WTC11 (cell line): Measurements from ENCODE around the gene ELOVL7. TPM values are rescaled to one million over a fixed set of nuclear protein-coding genes. Genes with fewer than 3 reads are reported as not detected.

Experiments used
- CBFB ChIP-seq: sonication (generic); formaldehyde crosslinking; IDR thresholded peaks from 2 replicates; pipeline ENCODE4 v1.8.1; 2022; ENCODE audit warnings: mild to moderate bottlenecking, low read depth, missing genetic modification reagents
- CTCF ChIP-seq: fragments of 200-600 bp; IDR thresholded peaks from 2 replicates; pipeline ENCODE4 v1.8.0; 2022; ENCODE audit warnings: antibody characterized with exemption
- E2F4 ChIP-seq: sonication (generic); formaldehyde crosslinking; IDR thresholded peaks from 2 replicates; pipeline ENCODE4 v1.8.1; 2022; ENCODE audit warnings: low read depth, mild to moderate bottlenecking, moderate library complexity, missing genetic modification reagents, borderline replicate concordance
- E2F5 ChIP-seq: sonication (generic); formaldehyde crosslinking; IDR thresholded peaks from 2 replicates; pipeline ENCODE4 v1.8.1; 2022; ENCODE audit warnings: mild to moderate bottlenecking, moderate library complexity, missing genetic modification reagents
- EMX1 ChIP-seq: fragments of 250-450 bp; sonication (Bioruptor Pico); IDR thresholded peaks from 2 replicates; pipeline ENCODE4 v1.8.0; 2021; ENCODE audit warnings: mild to moderate bottlenecking
- ETV6 ChIP-seq: sonication (generic); formaldehyde crosslinking; IDR thresholded peaks from 2 replicates; pipeline ENCODE4 v1.8.1; 2022; ENCODE audit warnings: mild to moderate bottlenecking, missing genetic modification reagents
- FOXJ3 ChIP-seq: sonication (generic); formaldehyde crosslinking; IDR thresholded peaks from 2 replicates; pipeline ENCODE4 v1.9.0; 2021; ENCODE audit warnings: missing genetic modification reagents, mild to moderate bottlenecking, borderline replicate concordance
- FOXP1 ChIP-seq: sonication (generic); formaldehyde crosslinking; IDR thresholded peaks from 2 replicates; pipeline ENCODE4 v1.8.0; 2022; ENCODE audit warnings: missing genetic modification reagents, mild to moderate bottlenecking, moderate library complexity, borderline replicate concordance
- GABPB1 ChIP-seq: sonication (generic); formaldehyde crosslinking; IDR thresholded peaks from 2 replicates; pipeline ENCODE4 v1.8.1; 2023; ENCODE audit warnings: mild to moderate bottlenecking, missing genetic modification reagents
- GTF2I ChIP-seq: fragments of 250-450 bp; sonication (Bioruptor Pico); conservative IDR thresholded peaks from 2 replicates; pipeline ENCODE4 v1.4.0; 2021; ENCODE audit warnings: mild to moderate bottlenecking
- NFATC4 ChIP-seq: fragments of 250-450 bp; sonication (Bioruptor Pico); IDR thresholded peaks from 2 replicates; pipeline ENCODE4 v1.9.0; 2021; ENCODE audit warnings: mild to moderate bottlenecking
- NR1H2 ChIP-seq: sonication (generic); formaldehyde crosslinking; IDR thresholded peaks from 2 replicates; pipeline ENCODE4 v1.9.0; 2021; ENCODE audit warnings: mild to moderate bottlenecking, moderate library complexity, missing genetic modification reagents
- NR3C1 ChIP-seq: sonication (generic); formaldehyde crosslinking; conservative IDR thresholded peaks from 2 replicates; pipeline ENCODE4 v1.8.1; 2023; ENCODE audit warnings: low read depth, mild to moderate bottlenecking, missing genetic modification reagents
- RELA ChIP-seq: sonication (generic); formaldehyde crosslinking; IDR thresholded peaks from 2 replicates; pipeline ENCODE4 v1.8.1; 2022; ENCODE audit warnings: missing genetic modification reagents, mild to moderate bottlenecking, borderline replicate concordance
- SMAD4 ChIP-seq: sonication (generic); formaldehyde crosslinking; IDR thresholded peaks from 2 replicates; pipeline ENCODE4 v1.8.0; 2022; ENCODE audit warnings: mild to moderate bottlenecking, missing genetic modification reagents
- ZBTB21 ChIP-seq: sonication (generic); formaldehyde crosslinking; IDR thresholded peaks from 2 replicates; pipeline ENCODE4 v1.8.1; 2023; ENCODE audit warnings: mild to moderate bottlenecking, missing genetic modification reagents, borderline replicate concordance
- ZMAT4 ChIP-seq: fragments of 250-450 bp; sonication (Bioruptor Pico); IDR thresholded peaks from 2 replicates; pipeline ENCODE4 v1.9.0; 2021; ENCODE audit warnings: mild to moderate bottlenecking
- ZNF317 ChIP-seq: sonication (generic); formaldehyde crosslinking; IDR thresholded peaks from 2 replicates; pipeline ENCODE4 v1.8.1; 2023; ENCODE audit warnings: low read depth, mild to moderate bottlenecking, moderate library complexity, missing genetic modification reagents, borderline replicate concordance
- ZNF416 ChIP-seq: fragments of 250-450 bp; sonication (Bioruptor Pico); IDR thresholded peaks from 2 replicates; pipeline ENCODE4 v1.9.0; 2021; ENCODE audit warnings: mild to moderate bottlenecking, inconsistent platforms
- ZNF425 ChIP-seq: fragments of 250-450 bp; sonication (Bioruptor Pico); conservative IDR thresholded peaks from 2 replicates; pipeline ENCODE4 v1.9.0; 2021; ENCODE audit warnings: mild to moderate bottlenecking
- ZNF512 ChIP-seq: sonication (generic); formaldehyde crosslinking; IDR thresholded peaks from 2 replicates; pipeline ENCODE4 v1.8.1; 2022; ENCODE audit warnings: missing genetic modification reagents, borderline replicate concordance
- ZNF671 ChIP-seq: fragments of 250-450 bp; sonication (Bioruptor Pico); IDR thresholded peaks from 2 replicates; pipeline ENCODE4 v1.8.0; 2021; ENCODE audit warnings: mild to moderate bottlenecking
- total RNA-seq: library from RNA; stranded (reverse); gene quantifications from 3 replicates; pipeline ENCODE4 v1.2.3, GENCODE V29; 2021
- TF ChIP-seq, protein P1 (sequence below): sonication (generic); formaldehyde crosslinking; IDR thresholded peaks from 2 replicates; pipeline ENCODE4 v1.8.1; 2023; ENCODE audit warnings: mild to moderate bottlenecking, missing genetic modification reagents
- TF ChIP-seq, protein P2 (sequence below): sonication (generic); formaldehyde crosslinking; IDR thresholded peaks from 2 replicates; pipeline ENCODE4 v1.8.0; 2022; ENCODE audit warnings: missing genetic modification reagents

ELOVL7 gene
- total RNA-seq, 1 experiment from 2014 or later, result 7.1 TPM

DNA sequence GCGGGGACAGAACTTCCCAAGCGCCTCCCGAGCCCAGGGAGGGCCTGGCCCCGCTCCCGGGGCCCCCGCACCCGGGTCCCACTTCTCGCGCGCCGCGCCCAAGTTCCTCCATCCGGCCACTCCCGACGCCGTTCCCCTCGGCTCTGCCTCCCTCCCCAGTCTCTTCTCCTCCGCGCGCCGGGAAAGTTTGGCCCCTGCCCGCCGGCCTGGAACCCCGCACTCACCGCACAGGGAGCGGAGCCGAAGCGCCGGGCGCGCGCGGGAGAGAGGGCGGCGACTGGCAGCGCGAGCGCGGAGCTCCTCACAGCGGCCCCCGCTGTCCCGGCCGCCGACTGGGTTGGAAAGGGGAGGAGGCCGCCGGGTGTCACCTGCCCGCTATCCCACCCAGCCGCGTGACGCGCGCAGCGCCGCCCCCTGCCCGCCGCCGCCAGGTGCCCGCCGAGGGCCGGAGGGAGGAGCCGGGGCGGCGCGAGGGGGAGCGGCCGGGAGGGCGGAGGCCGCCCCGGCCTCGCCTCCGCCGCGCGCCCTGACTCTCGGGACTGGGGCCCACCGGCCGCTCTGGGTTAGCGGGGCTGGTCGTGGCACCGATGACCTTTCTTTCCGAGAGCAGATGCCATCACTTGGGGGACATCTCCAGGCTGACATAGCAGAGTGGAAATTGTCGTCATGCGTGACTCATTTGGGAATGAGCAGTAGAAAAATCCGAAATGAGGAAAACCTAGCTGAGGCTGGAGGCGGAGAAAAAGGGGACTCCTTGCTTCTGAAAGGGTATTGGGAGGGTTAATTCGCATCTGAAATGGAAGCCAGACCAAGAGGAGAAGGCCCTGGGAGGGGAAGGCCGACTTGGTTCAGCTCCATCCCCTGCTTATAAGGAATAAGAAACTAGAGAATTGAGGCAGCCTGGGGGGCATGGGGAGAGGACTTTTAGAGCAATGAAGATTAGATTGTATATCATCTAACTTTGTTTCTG, at the start of gene ELOVL7 (continued):
- TF ChIP-seq ZNF512 (CRISPR knock-in tag) (no peak), ZMAT4 (CRISPR knock-in tag) (no peak), ZNF671 (CRISPR knock-in tag) (no peak), E2F4 (no peak), ZNF416 (CRISPR knock-in tag) (no peak), EMX1 (no peak), SMAD4 (CRISPR knock-in tag) (no peak), RELA (CRISPR knock-in tag) (no peak), ETV6 (CRISPR knock-in tag) (no peak), FOXP1 (CRISPR knock-in tag) (peak; percentile 39; the same call in 1 of the 2 replicates), ZNF425 (no peak), NFATC4 (CRISPR knock-in tag) (no peak), NR1H2 (CRISPR knock-in tag) (no peak), ZNF317 (peak; percentile 6; the same call in 1 of the 2 replicates), CBFB (CRISPR knock-in tag) (no peak), GTF2I (CRISPR knock-in tag) (no peak), FOXJ3 (CRISPR knock-in tag) (no peak), CTCF (no peak), GABPB1 (CRISPR knock-in tag) (no peak), E2F5 (CRISPR knock-in tag) (0 out of 2 replicates have a peak, but pooled peaks have one; percentile 44), NR3C1 (CRISPR knock-in tag) (no peak), ZBTB21 (CRISPR knock-in tag) (no peak)
- TF ChIP-seq, protein P1, sequence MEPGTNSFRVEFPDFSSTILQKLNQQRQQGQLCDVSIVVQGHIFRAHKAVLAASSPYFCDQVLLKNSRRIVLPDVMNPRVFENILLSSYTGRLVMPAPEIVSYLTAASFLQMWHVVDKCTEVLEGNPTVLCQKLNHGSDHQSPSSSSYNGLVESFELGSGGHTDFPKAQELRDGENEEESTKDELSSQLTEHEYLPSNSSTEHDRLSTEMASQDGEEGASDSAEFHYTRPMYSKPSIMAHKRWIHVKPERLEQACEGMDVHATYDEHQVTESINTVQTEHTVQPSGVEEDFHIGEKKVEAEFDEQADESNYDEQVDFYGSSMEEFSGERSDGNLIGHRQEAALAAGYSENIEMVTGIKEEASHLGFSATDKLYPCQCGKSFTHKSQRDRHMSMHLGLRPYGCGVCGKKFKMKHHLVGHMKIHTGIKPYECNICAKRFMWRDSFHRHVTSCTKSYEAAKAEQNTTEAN (CRISPR knock-in tag), result no peak
- TF ChIP-seq, protein P2, sequence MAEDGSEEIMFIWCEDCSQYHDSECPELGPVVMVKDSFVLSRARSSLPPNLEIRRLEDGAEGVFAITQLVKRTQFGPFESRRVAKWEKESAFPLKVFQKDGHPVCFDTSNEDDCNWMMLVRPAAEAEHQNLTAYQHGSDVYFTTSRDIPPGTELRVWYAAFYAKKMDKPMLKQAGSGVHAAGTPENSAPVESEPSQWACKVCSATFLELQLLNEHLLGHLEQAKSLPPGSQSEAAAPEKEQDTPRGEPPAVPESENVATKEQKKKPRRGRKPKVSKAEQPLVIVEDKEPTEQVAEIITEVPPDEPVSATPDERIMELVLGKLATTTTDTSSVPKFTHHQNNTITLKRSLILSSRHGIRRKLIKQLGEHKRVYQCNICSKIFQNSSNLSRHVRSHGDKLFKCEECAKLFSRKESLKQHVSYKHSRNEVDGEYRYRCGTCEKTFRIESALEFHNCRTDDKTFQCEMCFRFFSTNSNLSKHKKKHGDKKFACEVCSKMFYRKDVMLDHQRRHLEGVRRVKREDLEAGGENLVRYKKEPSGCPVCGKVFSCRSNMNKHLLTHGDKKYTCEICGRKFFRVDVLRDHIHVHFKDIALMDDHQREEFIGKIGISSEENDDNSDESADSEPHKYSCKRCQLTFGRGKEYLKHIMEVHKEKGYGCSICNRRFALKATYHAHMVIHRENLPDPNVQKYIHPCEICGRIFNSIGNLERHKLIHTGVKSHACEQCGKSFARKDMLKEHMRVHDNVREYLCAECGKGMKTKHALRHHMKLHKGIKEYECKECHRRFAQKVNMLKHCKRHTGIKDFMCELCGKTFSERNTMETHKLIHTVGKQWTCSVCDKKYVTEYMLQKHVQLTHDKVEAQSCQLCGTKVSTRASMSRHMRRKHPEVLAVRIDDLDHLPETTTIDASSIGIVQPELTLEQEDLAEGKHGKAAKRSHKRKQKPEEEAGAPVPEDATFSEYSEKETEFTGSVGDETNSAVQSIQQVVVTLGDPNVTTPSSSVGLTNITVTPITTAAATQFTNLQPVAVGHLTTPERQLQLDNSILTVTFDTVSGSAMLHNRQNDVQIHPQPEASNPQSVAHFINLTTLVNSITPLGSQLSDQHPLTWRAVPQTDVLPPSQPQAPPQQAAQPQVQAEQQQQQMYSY (CRISPR knock-in tag), result no peak
